Heart right ventricle (tissue), 16 donors: Measurements from ENCODE around the gene TGFBR1. TPM values are rescaled to one million over a fixed set of nuclear protein-coding genes. Genes with fewer than 3 reads are reported as not detected.
A peak's percentile ranks its signal among the peaks of the same experiment; 100 is the strongest.

ENCODE experiments used
- ATAC-seq, 8 donors: fragments of 200-7000 bp; cut with Tn5 transposase; one replicate each; pipeline ENCODE4 v1.9.1; 2020; ENCODE audit warnings: mild to moderate bottlenecking in 8 of 8, moderate library complexity in 8 of 8, moderate number of reproducible peaks in 1 of 8
- DNase-seq, 2 donors: peaks; one replicate each; pipeline ENCODE4 v3.0.0-alpha.2; 2020
- H3K27ac ChIP-seq, 10 donors: fragments of 200-600 bp; sonication (generic) in 2 of 10; one replicate each; pipeline versions ENCODE4 v1.5.0 to v1.8.0; 2020 to 2022; ENCODE audit warnings: mild to moderate bottlenecking in 3 of 10
- H3K27me3 ChIP-seq, 7 donors: fragments of 200-600 bp; one replicate each; pipeline ENCODE4 v1.8.0; 2021 to 2022; ENCODE audit warnings: mild to moderate bottlenecking in 2 of 7
- H3K36me3 ChIP-seq, 9 donors: fragments of 200-600 bp; sonication (generic) in 1 of 9; one replicate each; pipeline versions ENCODE4 v1.5.0 to v1.8.0; 2020 to 2022; ENCODE audit warnings: mild to moderate bottlenecking in 2 of 9
- H3K4me1 ChIP-seq, 9 donors: fragments of 200-600 bp; sonication (generic) in 1 of 9; one replicate each; pipeline versions ENCODE4 v1.5.0 to v1.8.0; 2020 to 2022; ENCODE audit warnings: mild to moderate bottlenecking in 4 of 9
- H3K4me3 ChIP-seq, 10 donors: fragments of 200-600 bp; sonication (generic) in 2 of 10; one replicate each; pipeline versions ENCODE4 v1.5.0 to v1.8.0; 2020 to 2022; ENCODE audit warnings: mild to moderate bottlenecking in 7 of 10, moderate library complexity in 2 of 10
- H3K9me3 ChIP-seq, 11 donors: fragments of 200-600 bp in 10 of 11; sonication (generic) in 2 of 11; one replicate each; pipeline versions ENCODE4 v1.5.0 to v1.8.0; 2013 to 2022; ENCODE audit warnings: mild to moderate bottlenecking in 2 of 11, control low read depth in 1 of 11, moderate library complexity in 1 of 11
- WGBS, 2 donors: extraction: QIAGEN DNeasy Blood & Tissue Kit; methylation state at CpG; one replicate each; pipeline ENCODE4 v1.1.7; 2013; ENCODE audit warnings: inconsistent platforms in 1 of 2; 5-methylcytosine and 5-hydroxymethylcytosine counted together
- intact Hi-C, 10 donors: fragments of 100-400 bp; cut with DNase I; formaldehyde crosslinking; loops; one replicate each; pipeline versions ENCODE4 v1.11.1 to v1.14.2; 2022
- polyA plus RNA-seq, 2 donors: library from polyadenylated mRNA; stranded (reverse); fragments of 200-250 nt; gene quantifications; one replicate each; pipeline ENCODE4 v1.2.3, GENCODE V29; 2013
- total RNA-seq, 10 donors: library from RNA; stranded (reverse); fragmentation: NEBNext Ultra II Directional in 3 of 10; extraction: Animal tissue kit (Norgen Biotek cat#: 25700) in 3 of 10; gene quantifications; one replicate each; pipeline versions ENCODE4 v1.2.1 to v1.2.4, GENCODE V29; 2021 to 2023
- TF ChIP-seq, protein P1 (sequence below), 9 donors: fragments of 200-600 bp; sonication (generic) in 2 of 9; IDR thresholded peaks; one replicate each; pipeline versions ENCODE4 v1.5.0 to v1.8.0; 2021 to 2022; ENCODE audit warnings: antibody characterized with exemption in 9 of 9, mild to moderate bottlenecking in 5 of 9, moderate library complexity in 1 of 9
- donor health status: Arrhythmogenic right ventricular cardiomyopathy.
- donor health status: ischemic (EF 13 %, LVEDD 7.1; RV severe dilation, severe dysfunction).
- donor health status: healthy with polysubstance abuse.
- donor health status: DM: no; HTN: yes; CAD: no.
- donor health status: DM: no; HTN: no; CAD: no.
- donor health status: ischemic (EF 25% LVEDD 6.9; RV normal size, moderate dysfunction).
- donor health status: ischemic (EF 25% LVEDD 5.7; RV mildly dilated, moderate dysfunction).
- donor health status: healthy.
- donor health status: DM: yes; HTN: yes; CAD: no.
- donor health status: Ischemic cardiomyopathy.
- donor health status: ischemic (EF 35%, LVEDD 5.7; RV mildly dilated, moderate dysfunction).
- donor health status: nonischemic (EF 11% LVEDD 7.7; RV severe dilation, severe dysfunction).
- donor health status: DM: yes; HTN: yes; CAD: no.
- donor health status: PGD.
- donor health status: ischemic (EF 29% LVEDD 5.4; RV normal size, mild dysfunction).
- donor health status: nonischemic (EF 23%, LVEDD 6.1; RV moderate dilation, normal function).

The TGFBR1 gene
- total and polyA plus RNA-seq, 12 donors: 4.9 to 25.4 (median 13.5) TPM

DNA sequence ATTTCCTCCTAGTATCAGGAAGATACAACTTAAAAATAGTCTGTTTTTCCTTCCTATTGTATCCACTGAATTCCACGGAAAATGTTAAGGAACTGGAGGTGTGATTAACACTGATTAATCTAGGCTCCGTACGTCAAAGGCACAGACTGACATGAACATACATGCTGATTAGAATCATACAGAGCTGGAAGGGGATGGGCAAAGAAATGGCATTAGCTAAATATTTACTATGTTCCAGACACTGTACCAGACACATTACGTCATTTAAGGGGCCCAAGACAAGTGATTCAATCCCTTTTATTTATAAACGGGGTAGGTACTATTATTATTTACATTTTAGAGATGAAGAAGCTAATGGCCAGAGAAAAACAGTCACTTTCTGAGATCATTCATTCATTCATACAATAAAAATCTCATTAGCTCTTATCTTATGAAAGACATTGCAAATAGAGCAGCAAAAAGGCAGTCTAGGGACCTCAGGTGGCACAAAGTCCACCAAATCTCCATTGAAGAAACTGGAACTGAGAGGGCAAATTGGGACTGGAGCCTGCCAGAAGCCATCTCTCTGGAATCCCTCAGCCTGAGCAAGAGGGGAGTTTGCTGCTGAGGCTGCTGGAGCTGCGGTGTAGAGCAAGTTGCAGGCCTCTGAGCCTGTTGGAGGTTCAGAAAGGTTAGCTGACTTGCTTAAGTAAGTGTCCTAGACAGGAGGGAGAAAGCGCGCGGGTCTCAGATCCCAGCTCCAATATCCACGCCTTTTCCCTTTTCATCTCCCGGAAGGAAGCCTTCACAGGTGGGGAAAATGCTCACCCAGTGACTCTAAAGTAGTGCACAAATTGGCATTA is 1.6 kb upstream of the TGFBR1 start:
- Histone ChIP-seq H3K27ac (peak overlapping the region; percentile 36 to 96 (median 87)), H3K36me3 (no peaks in the 10 kb centered on the region), H3K4me1 (peaks cover 6 to 43% (median 36%) of the 10 kb centered on the region in 9 donors), H3K9me3 (peaks cover 0 to 8% (median 0%) of the 10 kb centered on the region in 11 donors), H3K27me3 (no peaks in the 10 kb centered on the region), H3K4me3 (peak overlapping the region in 5 of 10 donors; percentile 61 to 95 (median 75))
- TF ChIP-seq, protein P1, sequence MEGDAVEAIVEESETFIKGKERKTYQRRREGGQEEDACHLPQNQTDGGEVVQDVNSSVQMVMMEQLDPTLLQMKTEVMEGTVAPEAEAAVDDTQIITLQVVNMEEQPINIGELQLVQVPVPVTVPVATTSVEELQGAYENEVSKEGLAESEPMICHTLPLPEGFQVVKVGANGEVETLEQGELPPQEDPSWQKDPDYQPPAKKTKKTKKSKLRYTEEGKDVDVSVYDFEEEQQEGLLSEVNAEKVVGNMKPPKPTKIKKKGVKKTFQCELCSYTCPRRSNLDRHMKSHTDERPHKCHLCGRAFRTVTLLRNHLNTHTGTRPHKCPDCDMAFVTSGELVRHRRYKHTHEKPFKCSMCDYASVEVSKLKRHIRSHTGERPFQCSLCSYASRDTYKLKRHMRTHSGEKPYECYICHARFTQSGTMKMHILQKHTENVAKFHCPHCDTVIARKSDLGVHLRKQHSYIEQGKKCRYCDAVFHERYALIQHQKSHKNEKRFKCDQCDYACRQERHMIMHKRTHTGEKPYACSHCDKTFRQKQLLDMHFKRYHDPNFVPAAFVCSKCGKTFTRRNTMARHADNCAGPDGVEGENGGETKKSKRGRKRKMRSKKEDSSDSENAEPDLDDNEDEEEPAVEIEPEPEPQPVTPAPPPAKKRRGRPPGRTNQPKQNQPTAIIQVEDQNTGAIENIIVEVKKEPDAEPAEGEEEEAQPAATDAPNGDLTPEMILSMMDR (IDR thresholded peaks at IDR 0.05): no peak
- 65 to 71% methylated on average over 11 of the region's 11 CpGs for WGBS, 2 donors
- peak in 1 of 8 donors; percentile 4 for ATAC-seq
- DNase-seq: no peak
- intact Hi-C loops: loop anchor here in 1 of 10 donors (10.0 kb wide), 1 partner anchor 98 kb away; no protein-coding TSS in a partner anchor

DNA sequence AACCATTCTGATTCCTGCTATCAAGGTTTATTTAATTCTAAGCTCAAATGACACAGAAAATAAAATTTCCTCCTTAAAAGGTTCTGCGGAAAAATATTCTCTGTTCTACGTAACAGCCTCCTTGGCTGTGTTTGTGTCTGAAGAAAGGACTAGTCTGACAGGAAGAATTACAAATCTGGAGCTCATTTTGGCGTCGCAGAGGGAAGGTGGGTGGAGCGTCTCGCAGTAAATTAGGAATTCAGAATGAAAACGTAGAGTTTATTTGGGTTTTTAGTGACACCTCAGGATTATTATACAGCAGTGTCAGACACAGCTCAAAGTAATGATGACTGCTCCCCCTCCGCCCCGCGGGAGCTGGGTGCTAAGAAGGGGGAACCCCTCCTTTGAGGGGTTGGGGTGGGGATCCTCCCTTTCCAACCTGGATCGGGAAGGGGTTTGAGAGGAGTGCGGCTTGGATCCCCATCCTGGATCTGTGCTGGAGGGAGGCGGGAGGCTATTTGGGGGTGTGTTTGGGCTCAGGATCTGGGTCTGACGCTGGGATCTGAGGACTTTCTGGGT is 933 bp upstream of the TGFBR1 start:
- Histone ChIP-seq H3K36me3 (no peaks in the 10 kb centered on the region), H3K4me3 (peak overlapping the region; percentile 37 to 95 (median 75)), H3K27me3 (no peaks in the 10 kb centered on the region), H3K4me1 (peaks cover 6 to 49% (median 41%) of the 10 kb centered on the region in 9 donors), H3K27ac (peak overlapping the region; percentile 50 to 96 (median 88)), H3K9me3 (peaks cover 0 to 3% (median 0%) of the 10 kb centered on the region in 11 donors)
- DNase-seq: peak; percentile 15 to 31
- intact Hi-C loops: loop anchor here in 1 of 10 donors (10.0 kb wide), 1 partner anchor 99 kb away; no protein-coding TSS in a partner anchor
- TF ChIP-seq, protein P1 (IDR thresholded peaks at IDR 0.05): no peak
- 18 to 29% methylated on average over 14 of the region's 14 CpGs for WGBS, 2 donors
- ATAC-seq: peak in 5 of 8 donors; percentile 1 to 43 (median 24)

DNA sequence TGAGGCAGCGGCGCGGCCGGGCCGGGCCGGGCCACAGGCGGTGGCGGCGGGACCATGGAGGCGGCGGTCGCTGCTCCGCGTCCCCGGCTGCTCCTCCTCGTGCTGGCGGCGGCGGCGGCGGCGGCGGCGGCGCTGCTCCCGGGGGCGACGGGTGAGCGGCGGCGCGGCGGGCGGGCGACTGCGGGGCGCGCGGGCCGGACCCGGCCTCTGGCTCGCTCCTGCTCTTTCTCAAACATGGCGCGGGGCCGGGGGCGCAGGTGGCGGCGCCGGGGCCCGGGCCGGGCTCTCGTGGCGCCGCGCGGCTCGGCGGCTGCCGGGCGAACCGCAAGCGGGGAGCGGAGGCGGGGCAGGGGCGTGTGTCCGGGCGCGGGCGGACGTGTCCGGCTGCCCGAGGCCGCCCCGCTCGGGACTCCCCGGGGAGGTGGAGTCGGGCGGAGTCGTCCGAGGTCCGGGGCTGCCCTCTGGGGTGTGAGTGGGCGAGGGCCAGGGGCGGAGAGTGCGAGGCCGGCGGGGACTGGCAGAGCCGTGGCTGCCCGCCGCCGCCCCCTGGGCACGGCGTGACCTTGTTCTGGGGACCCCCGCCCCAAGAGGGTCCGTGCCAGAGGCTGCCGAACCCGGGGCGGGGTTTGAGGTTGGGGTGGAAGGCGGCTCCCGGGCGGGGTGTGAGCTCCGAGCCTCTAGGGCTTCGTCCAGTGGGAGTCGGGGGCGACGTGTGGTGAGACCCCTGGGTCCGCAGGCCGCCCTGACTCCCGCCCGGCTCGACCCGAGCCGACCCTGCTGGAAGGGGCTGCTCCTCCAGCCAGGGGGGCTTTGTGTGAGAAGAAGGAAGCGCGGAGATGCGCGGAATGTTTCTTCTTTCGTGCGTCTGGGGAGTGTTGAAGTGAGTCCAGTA is 485 bp downstream of the TGFBR1 start:
- peak; percentile 73 to 85 for DNase-seq
- H3K4me1 ChIP-seq: peaks cover 6 to 63% (median 45%) of the 10 kb centered on the region in 9 donors
- WGBS, 2 donors: 0 to 1% methylated on average over 89 to 116 of the region's 118 CpGs
- intact Hi-C loops: loop anchor here in 2 of 10 donors (5.0 to 10.0 kb wide), 2 partner anchors 63 to 101 kb away; no protein-coding TSS in a partner anchor
- no peaks in the 10 kb centered on the region for H3K9me3 ChIP-seq
- H3K36me3 ChIP-seq: no peaks in the 10 kb centered on the region
- H3K4me3 ChIP-seq: peak overlapping the region; percentile 52 to 96 (median 86)
- no peaks in the 10 kb centered on the region for H3K27me3 ChIP-seq
- TF ChIP-seq, protein P1 (IDR thresholded peaks at IDR 0.05): peak in 2 of 9 donors; percentile 14 to 17
- peak overlapping the region; percentile 50 to 96 (median 89) for H3K27ac ChIP-seq
- ATAC-seq: peak; percentile 56 to 86 (median 66)
